H9 (cell line): ENCODE data around the gene HTR3A. TPM values are rescaled to one million over a fixed set of nuclear protein-coding genes. Genes with fewer than 3 reads are reported as not detected.

Source experiments
- DNase-seq: peaks from one replicate; pipeline ENCODE4 v3.0.0-alpha.2; 2017
- H2AFZ ChIP-seq: one replicate; pipeline ENCODE4 v1.6.1; 2013; ENCODE audit warnings: mild to moderate bottlenecking, low read length, control low read depth, moderate library complexity
- H2AK5ac ChIP-seq: 2 replicates; pipeline ENCODE4 v1.6.1; 2013; ENCODE audit warnings: low read length, control low read depth, mixed read lengths; ENCODE audit not compliant: insufficient read length
- H2BK120ac ChIP-seq: one replicate; pipeline ENCODE4 v1.6.1; 2013; ENCODE audit warnings: low read depth, mild to moderate bottlenecking, low read length, control low read depth, inconsistent platforms; ENCODE audit not compliant: poor library complexity, severe bottlenecking
- H2BK12ac ChIP-seq: 2 replicates; pipeline ENCODE4 v1.6.1; 2013; ENCODE audit warnings: low read length, control low read depth, mixed read lengths, low read depth; ENCODE audit not compliant: insufficient read length
- H2BK15ac ChIP-seq: 2 replicates; pipeline ENCODE4 v1.6.1; 2013; ENCODE audit warnings: low read depth, low read length, control low read depth
- H2BK20ac ChIP-seq: one replicate; pipeline ENCODE4 v1.6.1; 2013; ENCODE audit warnings: low read depth, mild to moderate bottlenecking, low read length, control low read depth, inconsistent platforms; ENCODE audit not compliant: poor library complexity, severe bottlenecking
- H2BK5ac ChIP-seq: 2 replicates; pipeline ENCODE4 v1.6.1; 2013; ENCODE audit warnings: low read length, control low read depth, mixed read lengths; ENCODE audit not compliant: insufficient read length
- H3K14ac ChIP-seq: 2 replicates; pipeline ENCODE4 v1.6.1; 2013; ENCODE audit warnings: low read length, control low read depth; ENCODE audit not compliant: insufficient read depth
- H3K18ac ChIP-seq: 2 replicates; pipeline ENCODE4 v1.6.1; 2013; ENCODE audit warnings: low read depth, mild to moderate bottlenecking, mixed read lengths, low read length, control low read depth; ENCODE audit not compliant: insufficient read length
- H3K23ac ChIP-seq: 2 replicates; pipeline ENCODE4 v1.6.1; 2013; ENCODE audit warnings: low read length, control low read depth, mixed read lengths, low read depth; ENCODE audit not compliant: insufficient read length
- H3K23me2 ChIP-seq: 2 replicates; pipeline ENCODE4 v1.6.1; 2013; ENCODE audit warnings: low read depth, mild to moderate bottlenecking, mixed read lengths, low read length, control low read depth; ENCODE audit not compliant: insufficient read length, poor library complexity, severe bottlenecking
- H3K27ac ChIP-seq: 2 replicates; pipeline ENCODE4 v1.5.1; 2013; ENCODE audit warnings: low read length, control low read depth, mixed read lengths, low read depth; ENCODE audit not compliant: insufficient read length
- H3K27me3 ChIP-seq: 2 replicates; pipeline ENCODE4 v1.6.1; 2013; ENCODE audit warnings: low read length, control low read depth, inconsistent platforms; ENCODE audit not compliant: insufficient read depth
- H3K4ac ChIP-seq: 2 replicates; pipeline ENCODE4 v1.6.1; 2013; ENCODE audit warnings: low read depth, mild to moderate bottlenecking, control low read depth, inconsistent platforms, low read length, moderate library complexity
- H3K4me1 ChIP-seq: 2 replicates; pipeline ENCODE4 v1.6.1; 2013; ENCODE audit warnings: low read length, control low read depth, inconsistent platforms; ENCODE audit not compliant: insufficient read depth
- H3K4me2 ChIP-seq: 2 replicates; pipeline ENCODE4 v1.6.1; 2013; ENCODE audit warnings: low read length, control low read depth, mixed read lengths; ENCODE audit not compliant: insufficient read length, insufficient read depth
- H3K56ac ChIP-seq: 2 replicates; pipeline ENCODE4 v1.6.1; 2013; ENCODE audit warnings: low read depth, mild to moderate bottlenecking, mixed read lengths, low read length, control low read depth; ENCODE audit not compliant: insufficient read length
- H3K79me1 ChIP-seq: 2 replicates; pipeline ENCODE4 v1.6.1; 2013; ENCODE audit warnings: low read depth, mild to moderate bottlenecking, moderate library complexity, low read length, control low read depth, inconsistent platforms; ENCODE audit not compliant: insufficient read depth, poor library complexity, severe bottlenecking
- H3K79me2 ChIP-seq: 2 replicates; pipeline ENCODE4 v1.6.1; 2013; ENCODE audit warnings: low read length, control low read depth, inconsistent platforms; ENCODE audit not compliant: insufficient read depth
- H3K9ac ChIP-seq: 2 replicates; pipeline ENCODE4 v1.6.1; 2013; ENCODE audit warnings: low read length, control low read depth, mixed read lengths; ENCODE audit not compliant: insufficient read length; ENCODE audit errors: extremely low read depth
- H3K9me3 ChIP-seq: one replicate; pipeline ENCODE4 v1.6.1; 2013; ENCODE audit warnings: low read depth, low read length, inconsistent platforms; ENCODE audit not compliant: control insufficient read depth
- H3T11ph ChIP-seq: one replicate; pipeline ENCODE4 v1.6.1; 2013; ENCODE audit warnings: mild to moderate bottlenecking, low read length, control low read depth, inconsistent platforms
- H4K20me1 ChIP-seq: one replicate; pipeline ENCODE4 v1.6.1; 2013; ENCODE audit not compliant: control insufficient read depth, insufficient read length, insufficient read depth
- H4K5ac ChIP-seq: 2 replicates; pipeline ENCODE4 v1.6.1; 2013; ENCODE audit warnings: low read depth, mild to moderate bottlenecking, mixed read lengths, low read length, control low read depth; ENCODE audit not compliant: insufficient read length
- H4K8ac ChIP-seq: replicated peaks from 2 replicates; pipeline ENCODE4 v1.6.1; 2013; ENCODE audit warnings: low read length, control low read depth, mixed read lengths, low read depth; ENCODE audit not compliant: insufficient read length
- H4K91ac ChIP-seq: 2 replicates; pipeline ENCODE4 v1.6.1; 2013; ENCODE audit warnings: low read depth, mild to moderate bottlenecking, moderate library complexity, mixed read lengths, low read length, control low read depth; ENCODE audit not compliant: insufficient read length
- H3K27ac Mint-ChIP-seq, 3 experiments: 2 replicates in 2 of 3; 3 replicates in 1 of 3; pipeline ENCODE4 v1.8.0; 2020 to 2021; ENCODE audit warnings: mixed read lengths in 3 of 3, mild to moderate bottlenecking in 1 of 3, moderate library complexity in 1 of 3
- H3K27me3 Mint-ChIP-seq: 2 replicates; pipeline ENCODE4 v1.8.0; 2021; ENCODE audit warnings: low read depth, mild to moderate bottlenecking, moderate library complexity, mixed read lengths
- H3K36me3 Mint-ChIP-seq, 3 experiments: 2 replicates in 2 of 3; 3 replicates in 1 of 3; pipeline ENCODE4 v1.8.0; 2020 to 2021; ENCODE audit warnings: low read depth in 3 of 3, mixed read lengths in 3 of 3; ENCODE audit not compliant: insufficient read depth in 1 of 3
- H3K4me1 Mint-ChIP-seq, 2 experiments: 2 replicates each; pipeline ENCODE4 v1.8.0; 2020; ENCODE audit warnings: mixed read lengths in 2 of 2
- H3K4me3 Mint-ChIP-seq, 2 experiments: 2 replicates in 1 of 2; 3 replicates in 1 of 2; pipeline ENCODE4 v1.8.0; 2020 to 2021; ENCODE audit warnings: mild to moderate bottlenecking in 2 of 2, mixed read lengths in 2 of 2, moderate library complexity in 1 of 2
- H3K9me3 Mint-ChIP-seq, 2 experiments: 2 replicates in 1 of 2; 3 replicates in 1 of 2; pipeline ENCODE4 v1.8.0; 2020; ENCODE audit warnings: mild to moderate bottlenecking in 2 of 2, mixed read lengths in 2 of 2, moderate library complexity in 1 of 2
- WGBS: extraction: QIAGEN DNeasy Blood & Tissue Kit; methylation state at CpG from one replicate; pipeline ENCODE4 v1.1.7; 2013; ENCODE audit warnings: missing lambda C conversion rate, low lambda C conversion rate, mixed read lengths; ENCODE audit not compliant: insufficient read length; ENCODE audit errors: extremely low coverage; 5-methylcytosine and 5-hydroxymethylcytosine counted together
- total RNA-seq: library from RNA; stranded (reverse); gene quantifications from 2 replicates; pipeline ENCODE4 v1.2.1, GENCODE V29; 2021
- TF ChIP-seq, protein P1 (sequence below): fragments of 200-600 bp; sonication (generic); conservative IDR thresholded peaks from 3 replicates; pipeline ENCODE4 v1.8.0; 2021; ENCODE audit warnings: antibody characterized with exemption, mild to moderate bottlenecking

Gene HTR3A
- total RNA-seq, 1 experiment from 2014 or later = 4.1 TPM

DNA sequence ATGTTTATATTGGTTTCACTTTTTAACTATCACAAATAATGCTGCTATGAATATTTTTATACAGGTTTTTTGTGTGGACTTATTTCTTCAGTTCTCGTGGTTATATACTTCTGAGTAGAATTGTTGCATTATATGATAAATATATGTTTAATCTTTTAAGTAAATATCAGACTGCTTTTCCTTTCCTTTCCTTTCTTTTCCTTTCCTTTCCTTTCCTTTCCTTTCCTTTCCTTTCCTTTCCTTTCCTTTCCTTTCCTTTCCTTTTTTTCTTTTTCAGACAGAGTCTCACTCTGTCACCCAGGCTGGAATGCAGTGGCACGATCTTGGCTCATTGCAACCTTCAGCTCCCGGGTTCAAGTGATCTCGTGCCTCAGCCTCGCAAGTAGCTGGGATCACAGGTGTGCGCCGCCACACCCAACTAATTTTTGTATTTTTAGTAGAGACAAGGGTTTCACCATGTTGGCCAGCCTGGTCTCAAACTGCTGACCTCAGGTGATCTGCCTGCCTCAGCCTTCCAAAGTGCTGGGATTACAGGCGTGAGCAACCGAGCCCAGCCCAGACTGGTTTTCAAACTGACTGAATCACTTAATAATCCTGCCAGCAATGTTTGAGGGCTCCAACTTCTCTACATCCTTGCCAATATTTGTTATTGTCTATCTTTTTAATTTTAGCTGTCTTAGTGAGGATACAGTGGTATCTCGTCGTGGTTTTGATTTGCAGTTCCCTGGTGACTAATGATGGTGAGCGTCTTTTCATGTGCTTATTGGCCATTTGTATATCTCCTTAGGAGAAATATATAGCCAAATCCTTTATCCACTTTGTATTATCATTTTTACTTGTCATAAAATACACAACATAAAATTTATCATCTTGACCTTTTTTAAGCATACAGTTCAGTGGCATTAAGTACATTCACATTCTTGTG, 48.4 kb upstream of the HTR3A start:
- no peak overlapping the region for H3T11ph ChIP-seq
- TF ChIP-seq, protein P1, sequence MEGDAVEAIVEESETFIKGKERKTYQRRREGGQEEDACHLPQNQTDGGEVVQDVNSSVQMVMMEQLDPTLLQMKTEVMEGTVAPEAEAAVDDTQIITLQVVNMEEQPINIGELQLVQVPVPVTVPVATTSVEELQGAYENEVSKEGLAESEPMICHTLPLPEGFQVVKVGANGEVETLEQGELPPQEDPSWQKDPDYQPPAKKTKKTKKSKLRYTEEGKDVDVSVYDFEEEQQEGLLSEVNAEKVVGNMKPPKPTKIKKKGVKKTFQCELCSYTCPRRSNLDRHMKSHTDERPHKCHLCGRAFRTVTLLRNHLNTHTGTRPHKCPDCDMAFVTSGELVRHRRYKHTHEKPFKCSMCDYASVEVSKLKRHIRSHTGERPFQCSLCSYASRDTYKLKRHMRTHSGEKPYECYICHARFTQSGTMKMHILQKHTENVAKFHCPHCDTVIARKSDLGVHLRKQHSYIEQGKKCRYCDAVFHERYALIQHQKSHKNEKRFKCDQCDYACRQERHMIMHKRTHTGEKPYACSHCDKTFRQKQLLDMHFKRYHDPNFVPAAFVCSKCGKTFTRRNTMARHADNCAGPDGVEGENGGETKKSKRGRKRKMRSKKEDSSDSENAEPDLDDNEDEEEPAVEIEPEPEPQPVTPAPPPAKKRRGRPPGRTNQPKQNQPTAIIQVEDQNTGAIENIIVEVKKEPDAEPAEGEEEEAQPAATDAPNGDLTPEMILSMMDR = no peak
- no peaks in the 10 kb centered on the region for H3K23me2 ChIP-seq
- no peak overlapping the region for H3K27ac Mint-ChIP-seq
- H2BK20ac ChIP-seq = no peak overlapping the region
- no peak for DNase-seq
- no peak overlapping the region for H2BK120ac ChIP-seq
- no peak overlapping the region for H4K91ac ChIP-seq
- no peaks in the 10 kb centered on the region for H3K79me2 ChIP-seq
- H3K27ac ChIP-seq = no peak overlapping the region
- no peaks in the 10 kb centered on the region for H3K27me3 ChIP-seq
- peaks cover 0 to 5% (median 4%) of the 10 kb centered on the region in 3 experiments; a peak in 3 of 7 replicates for H3K36me3 Mint-ChIP-seq
- H2AFZ ChIP-seq = no peak overlapping the region
- no peak overlapping the region for H3K18ac ChIP-seq
- H3K4me2 ChIP-seq = no peak overlapping the region
- H2BK12ac ChIP-seq = no peak overlapping the region
- no peak overlapping the region for H2BK5ac ChIP-seq
- no peak overlapping the region for H4K5ac ChIP-seq
- H3K4me1 ChIP-seq = no peaks in the 10 kb centered on the region
- no peak overlapping the region for H2BK15ac ChIP-seq
- WGBS = no CpG with 5 or more reads among the region's 12 CpGs
- H3K9me3 ChIP-seq = no peaks in the 10 kb centered on the region
- no peak overlapping the region for H4K8ac ChIP-seq
- H3K56ac ChIP-seq = no peak overlapping the region
- H3K79me1 ChIP-seq = no peaks in the 10 kb centered on the region
- H2AK5ac ChIP-seq = no peak overlapping the region
- H3K23ac ChIP-seq = no peak overlapping the region
- no peak overlapping the region for H3K4ac ChIP-seq
- no peak overlapping the region for H3K9ac ChIP-seq
- no peaks in the 10 kb centered on the region for H3K27me3 Mint-ChIP-seq
- H3K4me1 Mint-ChIP-seq = peaks cover 2 to 5% of the 10 kb centered on the region in 2 experiments; a peak in 3 of 4 replicates
- H3K9me3 Mint-ChIP-seq = peaks cover 0 to 3% of the 10 kb centered on the region in 2 experiments; a peak in 1 of 5 replicates
- no peak overlapping the region for H3K14ac ChIP-seq
- H4K20me1 ChIP-seq = no peaks in the 10 kb centered on the region
- no peak overlapping the region for H3K4me3 Mint-ChIP-seq
